Measurements from ENCODE around the gene ZBTB7C.

ZBTB7C gene

DNA sequence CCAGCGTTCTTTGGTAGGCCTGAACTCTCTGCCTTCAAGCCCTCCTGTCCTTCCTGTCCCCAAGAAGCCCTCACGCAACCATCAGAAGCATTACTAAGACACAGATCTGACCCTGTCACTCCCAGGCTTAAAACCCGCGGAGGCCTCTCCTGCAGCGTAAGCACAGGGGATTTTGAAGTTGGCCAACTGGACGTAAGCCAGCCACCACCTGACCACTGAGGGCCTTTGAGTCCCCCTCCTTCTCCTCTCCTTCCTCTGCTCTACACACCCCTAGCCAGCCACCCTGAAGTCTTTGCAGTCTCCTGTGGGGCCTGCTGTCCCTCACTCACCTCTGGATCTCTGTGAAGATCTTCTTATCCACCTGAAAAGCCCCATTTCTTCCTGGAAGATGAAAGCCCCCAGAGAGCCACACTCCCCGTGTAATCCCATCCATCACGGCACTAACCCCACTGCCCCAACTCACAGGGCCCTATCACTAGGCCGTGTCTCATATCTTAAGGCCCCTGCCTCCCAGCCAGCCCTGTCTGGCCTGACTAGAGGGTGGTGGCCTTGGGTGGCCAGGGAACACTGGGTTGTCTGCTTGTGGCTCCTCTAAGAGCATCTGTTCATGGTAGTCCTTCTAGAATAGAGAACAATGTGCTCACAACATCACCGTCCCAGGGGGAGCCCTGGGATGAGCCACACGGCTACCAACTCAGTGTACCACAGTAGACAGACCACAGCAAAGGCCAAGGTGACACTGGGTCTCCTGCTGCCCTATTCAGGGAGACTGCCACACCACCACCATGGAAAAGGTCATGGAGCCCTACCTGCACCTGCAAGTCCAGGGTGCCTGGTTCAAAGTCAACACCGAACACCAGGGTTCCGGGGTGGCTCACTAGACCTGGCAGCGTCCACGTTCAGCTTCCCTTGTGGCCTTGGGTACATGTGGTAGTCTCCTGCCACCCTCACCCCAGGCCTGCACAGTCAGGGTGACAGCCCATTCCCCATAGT, 191.6 kb downstream of the ZBTB7C start:
- H3K4me2 ChIP-seq (ENCODE audit: low read length): no peak overlapping the region
- no peaks in the 10 kb centered on the region for H3K9me3 ChIP-seq (ENCODE audit: control insufficient read depth, low read length)
- H3K4me3 ChIP-seq (ENCODE audit: low read depth, low read length): no peak overlapping the region
- TF ChIP-seq, protein P1, sequence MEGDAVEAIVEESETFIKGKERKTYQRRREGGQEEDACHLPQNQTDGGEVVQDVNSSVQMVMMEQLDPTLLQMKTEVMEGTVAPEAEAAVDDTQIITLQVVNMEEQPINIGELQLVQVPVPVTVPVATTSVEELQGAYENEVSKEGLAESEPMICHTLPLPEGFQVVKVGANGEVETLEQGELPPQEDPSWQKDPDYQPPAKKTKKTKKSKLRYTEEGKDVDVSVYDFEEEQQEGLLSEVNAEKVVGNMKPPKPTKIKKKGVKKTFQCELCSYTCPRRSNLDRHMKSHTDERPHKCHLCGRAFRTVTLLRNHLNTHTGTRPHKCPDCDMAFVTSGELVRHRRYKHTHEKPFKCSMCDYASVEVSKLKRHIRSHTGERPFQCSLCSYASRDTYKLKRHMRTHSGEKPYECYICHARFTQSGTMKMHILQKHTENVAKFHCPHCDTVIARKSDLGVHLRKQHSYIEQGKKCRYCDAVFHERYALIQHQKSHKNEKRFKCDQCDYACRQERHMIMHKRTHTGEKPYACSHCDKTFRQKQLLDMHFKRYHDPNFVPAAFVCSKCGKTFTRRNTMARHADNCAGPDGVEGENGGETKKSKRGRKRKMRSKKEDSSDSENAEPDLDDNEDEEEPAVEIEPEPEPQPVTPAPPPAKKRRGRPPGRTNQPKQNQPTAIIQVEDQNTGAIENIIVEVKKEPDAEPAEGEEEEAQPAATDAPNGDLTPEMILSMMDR (IDR thresholded peaks at IDR 0.05): no peak
- no peak overlapping the region for H3K27ac ChIP-seq
- H3K9ac ChIP-seq: no peak overlapping the region
- no peak overlapping the region for H2AFZ ChIP-seq
- no peaks in the 10 kb centered on the region for H3K36me3 ChIP-seq (ENCODE audit: control insufficient read depth, insufficient read depth, low read length)
- H3K4me1 ChIP-seq: no peaks in the 10 kb centered on the region
- H3K27me3 ChIP-seq (ENCODE audit: control insufficient read depth, insufficient read depth, low read length): no peaks in the 10 kb centered on the region
- H3K79me2 ChIP-seq: no peaks in the 10 kb centered on the region

DNA sequence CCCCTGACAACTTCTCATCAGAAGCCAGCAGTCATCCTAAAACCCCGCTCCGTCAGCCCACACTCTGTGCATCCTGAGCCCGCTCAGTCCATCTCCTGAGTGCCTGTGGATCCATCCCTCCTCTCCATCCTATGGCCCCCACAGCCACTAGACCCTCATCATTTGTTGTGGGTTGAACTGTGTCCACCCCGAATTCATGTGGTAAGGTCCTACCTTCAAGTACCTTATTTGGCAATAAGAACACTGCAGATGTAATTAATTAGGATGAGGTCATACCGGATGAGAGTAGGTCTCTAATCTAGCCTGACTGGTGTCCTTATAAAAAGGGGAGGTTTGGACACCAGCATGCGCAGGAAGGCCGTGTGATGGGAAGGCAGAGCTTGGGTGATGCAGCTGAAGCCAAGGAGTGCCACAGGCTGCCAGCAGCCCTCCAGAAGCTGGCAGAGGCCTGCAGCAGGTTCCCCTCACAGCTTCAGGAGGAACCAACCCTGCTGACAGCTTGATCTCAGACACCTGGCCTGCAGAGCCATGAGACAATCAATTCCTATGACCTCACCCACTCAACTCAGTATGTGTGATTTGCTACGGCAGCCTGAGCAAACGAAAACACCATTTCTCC, 192.4 kb downstream of the ZBTB7C start:
- no peak overlapping the region for H3K4me2 ChIP-seq (ENCODE audit: low read length)
- no peaks in the 10 kb centered on the region for H3K79me2 ChIP-seq
- no peaks in the 10 kb centered on the region for H3K27me3 ChIP-seq (ENCODE audit: control insufficient read depth, insufficient read depth, low read length)
- H3K4me1 ChIP-seq: no peaks in the 10 kb centered on the region
- H3K27ac ChIP-seq: no peak overlapping the region
- TF ChIP-seq, protein P1 (IDR thresholded peaks at IDR 0.05): no peak
- H3K4me3 ChIP-seq (ENCODE audit: low read depth, low read length): no peak overlapping the region
- H3K9me3 ChIP-seq (ENCODE audit: control insufficient read depth, low read length): no peaks in the 10 kb centered on the region
- H2AFZ ChIP-seq: no peak overlapping the region
- H3K36me3 ChIP-seq (ENCODE audit: control insufficient read depth, insufficient read depth, low read length): no peaks in the 10 kb centered on the region
- no peak overlapping the region for H3K9ac ChIP-seq

DNA sequence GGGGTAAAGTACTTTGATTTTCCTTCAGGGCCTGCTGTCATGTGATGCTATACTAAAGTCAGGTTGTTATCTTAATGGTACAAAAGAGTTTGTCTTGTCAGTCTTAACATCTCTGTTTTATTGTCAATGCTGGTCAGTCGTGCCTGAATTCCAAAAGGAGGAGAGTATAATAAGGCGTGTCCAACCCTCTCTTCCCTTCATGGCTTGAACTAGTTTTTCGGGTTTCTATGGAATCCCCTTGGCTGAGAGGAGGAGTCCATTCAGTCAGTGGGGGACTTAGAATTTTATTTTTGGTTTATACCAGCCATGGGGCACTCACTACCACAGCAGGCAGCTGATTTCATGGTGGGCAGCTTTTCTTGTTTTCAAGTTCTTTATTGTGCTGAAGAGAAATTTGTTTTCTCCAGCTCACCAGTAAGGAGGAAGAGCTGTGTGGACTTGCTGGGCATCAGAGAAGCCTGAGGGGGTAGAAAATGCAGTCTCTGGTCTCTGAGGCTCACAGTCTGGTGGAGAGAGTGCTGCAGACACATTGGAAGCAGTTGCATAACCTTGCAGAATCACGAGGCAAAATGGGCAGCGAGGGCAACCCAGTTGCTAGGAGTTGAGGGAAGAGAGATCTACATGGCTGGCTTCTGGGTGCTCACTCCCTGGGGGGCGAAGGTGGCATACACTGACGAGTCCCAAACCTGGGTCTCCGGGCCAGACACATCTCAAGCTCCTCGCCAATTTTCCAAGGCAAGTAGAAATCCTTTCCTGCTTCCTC, 193.1 kb downstream of the ZBTB7C start:
- Histone ChIP-seq H3K9me3 (ENCODE audit: control insufficient read depth, low read length) (no peaks in the 10 kb centered on the region), H3K4me2 (ENCODE audit: low read length) (no peak overlapping the region), H3K79me2 (no peaks in the 10 kb centered on the region), H3K36me3 (ENCODE audit: control insufficient read depth, insufficient read depth, low read length) (no peaks in the 10 kb centered on the region), H3K9ac (no peak overlapping the region), H3K4me1 (no peaks in the 10 kb centered on the region), H3K4me3 (ENCODE audit: low read depth, low read length) (no peak overlapping the region), H3K27ac (no peak overlapping the region), H3K27me3 (ENCODE audit: control insufficient read depth, insufficient read depth, low read length) (no peaks in the 10 kb centered on the region), H2AFZ (peak overlapping the region; percentile 14)
- TF ChIP-seq, protein P1 (IDR thresholded peaks at IDR 0.05): no peak

DNA sequence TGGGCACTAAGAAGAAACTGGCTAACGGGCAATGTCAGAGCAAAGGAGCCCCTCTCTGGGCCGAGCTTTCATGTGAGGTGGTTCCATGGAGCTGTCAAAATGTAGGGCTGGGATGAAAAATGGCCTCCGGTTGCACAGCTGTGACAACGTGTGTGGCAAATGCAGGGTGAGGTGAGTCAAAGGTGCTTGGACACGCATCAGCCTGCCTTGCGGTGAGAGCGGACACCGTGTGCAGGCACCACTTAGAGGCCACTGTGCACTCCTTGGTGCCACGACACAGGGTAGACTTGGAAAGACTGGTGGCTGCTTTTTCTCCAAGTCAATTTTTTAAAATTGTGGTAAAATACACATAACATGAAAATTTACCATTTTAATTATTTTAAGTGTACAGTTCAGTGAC, 195.4 kb downstream of the ZBTB7C start:
- Histone ChIP-seq H2AFZ (no peak overlapping the region), H3K9ac (no peak overlapping the region), H3K36me3 (ENCODE audit: control insufficient read depth, insufficient read depth, low read length) (no peaks in the 10 kb centered on the region), H3K9me3 (ENCODE audit: control insufficient read depth, low read length) (no peaks in the 10 kb centered on the region), H3K79me2 (no peaks in the 10 kb centered on the region), H3K27me3 (ENCODE audit: control insufficient read depth, insufficient read depth, low read length) (no peaks in the 10 kb centered on the region), H3K4me3 (ENCODE audit: low read depth, low read length) (no peak overlapping the region), H3K4me2 (ENCODE audit: low read length) (no peak overlapping the region), H3K4me1 (no peaks in the 10 kb centered on the region), H3K27ac (no peak overlapping the region)
- TF ChIP-seq, protein P1 (IDR thresholded peaks at IDR 0.05): no peak
